Activated CD4-positive, CD25-positive, alpha-beta regulatory T cell treated with anti-CD3 and anti-CD28 coated beads, Interleukin-2, amount 50 U/mL, for 72 hours (primary cell): ENCODE data around the gene PDE8A.
"Not testable (repeated sequence)": the region's sequence is repeated elsewhere in the genome, so short reads cannot be mapped to it uniquely, and the experiment has no call there.

ENCODE experiments used
- DNase-seq: peaks from one replicate; pipeline ENCODE4 v3.0.0; 2021

Gene PDE8A

DNA sequence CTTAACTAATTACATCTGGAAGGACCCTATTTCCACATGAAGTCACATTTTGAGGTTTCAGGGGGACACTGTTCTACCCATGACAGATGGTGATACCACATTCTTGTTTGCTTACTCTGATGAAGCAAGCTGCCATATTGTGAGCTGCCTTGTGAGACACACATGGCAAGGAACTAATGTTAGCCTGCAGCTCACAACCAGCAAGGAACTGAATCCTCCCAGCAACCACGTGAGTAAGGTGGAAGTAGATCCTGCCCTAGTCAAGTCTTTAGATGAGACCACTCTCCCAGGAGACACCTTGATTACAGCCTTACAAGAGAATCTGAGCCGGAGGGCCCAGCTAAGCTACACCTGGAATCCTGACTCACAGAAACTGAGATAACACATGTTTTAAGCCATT, 160.1 kb downstream of the PDE8A start:
- no peak for DNase-seq

DNA sequence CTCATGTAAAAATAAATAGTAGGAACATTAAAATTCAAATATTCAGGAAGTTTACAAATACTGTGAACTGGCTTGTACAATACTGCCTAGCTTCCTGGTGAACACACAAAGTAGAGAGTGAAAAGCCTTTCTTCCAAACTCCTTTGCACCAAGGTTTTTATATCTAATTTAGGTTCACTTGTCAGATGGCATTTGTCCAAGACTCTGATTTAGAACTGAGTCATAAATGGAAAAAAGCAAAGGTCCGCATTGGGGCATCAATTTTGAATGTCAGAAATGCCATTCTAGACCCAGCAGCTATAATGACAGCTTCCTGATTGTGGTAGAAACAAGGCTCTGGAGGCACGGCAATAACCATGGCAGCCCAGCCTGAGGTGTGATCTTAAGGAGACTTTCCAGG, 160.7 kb downstream of the PDE8A start:
- DNase-seq = no peak

DNA sequence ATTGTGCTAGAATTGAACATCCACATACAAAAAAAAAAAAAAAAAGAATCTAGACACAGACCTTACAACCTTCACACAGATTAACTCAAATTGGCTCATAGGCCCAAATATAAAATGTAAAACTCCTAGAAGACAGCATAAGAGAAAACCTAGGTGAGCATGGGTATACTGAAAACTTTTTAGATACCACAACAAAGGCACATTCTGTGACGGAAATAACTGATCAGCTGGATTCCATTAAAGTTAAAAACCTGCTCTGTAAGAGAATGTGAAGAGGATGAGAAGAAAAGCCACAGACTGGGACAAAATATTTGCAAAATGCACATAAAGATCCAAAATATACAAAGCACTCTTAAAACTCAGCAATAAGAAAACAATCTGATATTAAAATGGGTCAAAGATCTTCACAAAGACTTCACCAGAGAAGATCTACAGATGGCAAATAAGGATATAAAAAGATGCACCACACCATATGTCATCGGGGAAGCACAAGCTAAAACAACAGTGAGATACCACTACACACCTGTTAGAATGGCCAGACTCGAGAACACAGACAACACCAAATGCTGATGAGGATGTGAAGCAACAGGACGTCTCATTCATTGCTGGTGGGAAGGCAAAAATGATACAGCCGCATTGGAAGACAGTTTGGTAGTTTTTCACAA, 167.9 kb downstream of the PDE8A start:
- no peak for DNase-seq

DNA sequence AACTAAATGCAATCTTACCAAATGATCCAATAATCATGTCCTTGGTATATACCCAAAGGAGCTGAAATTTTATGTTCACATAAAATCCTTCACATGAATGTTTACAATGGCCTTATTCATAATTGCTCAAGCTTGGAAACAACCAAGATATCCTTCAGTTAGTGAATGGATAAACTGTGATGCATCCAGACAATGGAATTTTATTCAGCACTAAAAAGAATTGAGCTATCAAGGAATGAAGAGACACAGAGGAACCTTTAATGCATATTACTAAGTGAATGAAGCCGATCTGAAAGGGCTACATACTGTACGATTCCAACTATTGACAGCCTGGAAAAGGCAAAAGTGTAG, 168.4 kb downstream of the PDE8A start:
- no peak for DNase-seq

DNA sequence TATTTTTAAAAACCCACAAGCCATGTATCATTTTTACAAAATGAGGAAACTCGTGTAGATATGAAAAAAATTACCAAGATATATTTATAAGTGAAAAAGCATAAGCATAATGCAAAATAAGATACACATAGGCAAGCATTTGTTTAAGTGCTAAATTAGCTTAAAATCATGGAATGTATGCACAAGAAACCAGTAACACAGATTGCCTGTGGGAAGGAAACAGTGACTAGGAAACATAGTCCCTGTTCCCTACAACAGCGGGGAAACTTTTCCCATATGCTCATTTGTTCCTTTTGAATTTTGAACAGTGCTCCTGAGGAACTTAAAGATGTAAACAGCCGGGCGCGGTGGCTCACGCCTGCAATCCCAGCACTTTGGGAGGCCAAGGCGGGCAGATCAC, 169.5 kb downstream of the PDE8A start:
- DNase-seq = no peak

DNA sequence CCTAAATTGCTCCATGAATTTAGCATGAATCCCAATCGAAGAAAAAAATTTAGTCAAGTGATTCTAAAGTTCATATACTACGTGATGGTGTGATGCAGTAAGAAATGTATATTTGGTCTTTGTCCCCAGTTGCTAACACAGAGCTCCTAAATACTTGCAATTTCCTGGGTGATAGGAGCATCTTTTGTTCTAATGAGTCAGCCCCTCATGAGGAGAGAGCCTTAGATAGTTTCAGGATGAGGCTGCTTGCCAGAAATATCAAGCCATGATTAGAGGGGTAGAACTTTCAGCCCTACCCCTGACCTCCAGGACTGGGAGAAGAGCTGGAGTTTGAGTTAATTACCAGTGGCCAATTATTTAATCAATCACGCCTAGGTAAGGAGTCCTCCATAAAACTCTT, 170.2 kb downstream of the PDE8A start:
- no peak for DNase-seq

DNA sequence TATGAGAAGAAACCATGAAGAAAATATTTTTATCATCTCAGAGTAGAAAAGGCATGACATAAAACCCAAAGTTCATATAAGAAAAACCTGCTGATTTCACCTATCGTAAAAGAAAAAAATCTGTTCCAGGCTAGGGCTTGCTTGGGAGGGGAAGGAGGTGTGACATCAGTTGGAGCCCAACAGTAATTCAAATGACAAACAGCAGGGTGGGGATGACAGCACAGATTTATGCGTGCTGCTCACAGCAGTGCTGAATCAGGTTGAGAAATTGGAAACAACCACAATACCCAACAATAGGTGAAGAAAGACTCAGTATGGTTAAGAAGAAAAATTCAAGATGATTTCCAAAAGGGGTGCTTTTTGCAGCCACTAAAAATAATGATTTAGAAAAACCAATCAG, 172.4 kb downstream of the PDE8A start:
- no peak for DNase-seq

DNA sequence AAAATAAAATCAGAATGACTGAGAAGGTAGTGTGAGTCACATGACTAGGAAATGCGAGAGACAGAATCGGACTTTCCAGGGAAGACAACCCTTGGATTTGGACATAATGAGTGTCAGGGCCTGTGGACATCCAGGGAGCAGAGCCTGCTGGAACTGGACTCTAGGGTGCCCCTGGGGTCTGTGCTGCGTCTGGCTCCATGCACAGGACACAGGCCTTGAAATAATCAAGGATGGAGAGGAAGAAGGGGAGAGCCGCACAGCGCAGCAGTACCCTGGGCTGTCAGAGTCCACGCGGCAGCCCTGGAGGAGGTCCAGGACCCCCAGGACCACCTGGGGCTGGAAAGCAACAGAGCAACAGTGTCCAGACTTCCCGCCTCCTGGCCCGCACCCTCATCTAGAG, 173.7 kb downstream of the PDE8A start:
- DNase-seq = no peak

DNA sequence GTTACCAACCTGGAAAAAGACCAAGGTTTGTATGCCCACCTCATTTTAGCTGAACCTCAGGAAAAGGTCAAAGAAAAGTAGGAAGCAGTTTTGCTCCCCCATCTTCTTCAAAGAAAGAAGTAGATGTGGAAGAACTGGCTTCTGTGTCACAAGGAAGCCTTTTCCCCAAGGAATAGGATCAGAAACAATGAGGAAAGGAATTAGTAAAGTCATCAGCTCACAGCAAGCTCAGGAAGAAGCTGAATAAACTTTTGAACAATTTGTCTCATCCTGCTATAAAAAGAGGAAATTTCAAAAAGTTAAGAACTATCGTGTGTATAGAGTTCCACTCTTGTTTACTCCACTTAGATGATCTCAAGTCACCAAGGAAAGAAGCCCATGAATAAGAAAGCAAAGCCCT, 174.2 kb downstream of the PDE8A start:
- no peak for DNase-seq

DNA sequence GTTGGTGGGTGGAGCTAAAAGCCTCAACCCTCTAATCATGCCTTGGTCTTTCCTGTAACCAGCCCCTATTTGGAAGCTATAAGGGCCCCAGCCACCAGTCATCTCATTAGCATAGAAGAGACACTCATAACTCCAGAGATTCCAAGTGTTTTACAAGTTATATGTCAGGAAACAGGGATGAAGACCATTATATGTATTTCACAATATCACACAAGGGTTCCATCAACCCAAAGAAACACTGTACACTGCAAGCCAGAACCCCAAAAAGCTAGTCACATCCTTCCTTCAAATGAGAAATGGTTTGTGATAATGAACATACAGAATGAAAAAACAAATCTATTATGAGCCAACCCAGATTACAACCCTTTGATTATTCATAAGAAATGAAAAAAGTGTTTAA, 175.7 kb downstream of the PDE8A start:
- no peak for DNase-seq

DNA sequence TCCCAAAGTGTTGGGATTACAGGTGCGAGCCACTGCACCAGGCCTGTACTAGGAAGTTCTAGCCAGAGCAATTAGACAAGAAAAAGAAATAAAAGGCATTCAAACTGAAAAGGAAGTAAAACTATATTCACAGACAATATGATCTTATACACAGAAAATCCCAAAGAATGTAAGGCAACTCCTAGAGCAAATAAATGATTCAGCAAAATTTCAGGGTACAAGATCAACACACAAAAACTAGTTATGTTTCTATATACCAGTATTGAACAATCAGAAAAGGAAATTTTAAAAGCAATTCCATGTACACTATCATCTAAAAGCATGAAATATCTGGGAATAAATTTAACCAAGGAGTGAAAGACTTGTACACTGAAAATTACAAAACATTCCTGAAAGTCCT, 180.6 kb downstream of the PDE8A start:
- no peak for DNase-seq

DNA sequence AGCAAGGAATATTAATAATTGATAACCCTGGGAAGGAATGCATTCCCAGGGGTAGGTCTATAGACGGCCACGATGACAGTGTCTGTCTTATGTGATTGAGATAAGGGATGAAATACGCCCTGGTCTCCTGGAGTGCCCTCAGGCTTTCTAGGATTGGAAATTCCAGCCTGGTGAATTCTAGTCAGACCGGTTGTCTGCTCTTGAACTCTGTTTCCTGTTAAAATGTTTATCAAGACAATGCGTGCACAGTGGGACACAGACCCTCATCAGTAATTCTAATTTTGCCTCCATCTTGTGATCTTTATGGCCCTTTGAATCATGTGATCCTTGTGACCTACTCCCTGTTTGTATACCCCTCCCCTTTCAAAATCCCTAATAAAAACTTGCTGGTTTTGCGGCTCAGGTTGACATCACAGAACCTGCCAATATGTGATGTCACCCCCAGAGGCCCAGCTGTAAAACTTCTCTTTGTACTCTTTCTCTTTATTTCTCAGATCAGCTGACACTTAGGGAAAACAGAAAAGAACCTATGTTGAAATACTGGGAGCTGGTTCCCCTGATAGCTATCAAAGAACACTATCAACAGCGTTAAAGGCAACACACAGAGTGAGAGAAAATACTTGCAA, 183.3 kb downstream of the PDE8A start:
- DNase-seq = no peak

DNA sequence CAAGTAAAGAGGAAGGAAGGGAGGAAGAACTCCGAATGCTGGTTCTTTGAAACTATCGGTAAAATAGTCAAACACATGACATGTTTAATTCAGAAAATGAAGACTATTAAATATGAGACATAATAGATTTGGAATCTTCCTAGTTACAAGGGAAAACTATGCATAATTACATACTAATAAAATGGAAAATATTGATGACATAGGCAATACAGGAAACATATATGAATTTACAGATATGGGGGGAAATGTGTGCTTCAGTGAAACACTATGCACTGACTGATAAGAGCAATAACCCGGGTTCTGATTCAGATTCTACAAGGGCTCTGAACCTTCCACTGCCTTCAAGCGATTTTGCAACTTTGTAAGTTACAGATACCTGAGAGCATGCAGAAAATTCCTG, 185.9 kb downstream of the PDE8A start:
- DNase-seq = no peak

DNA sequence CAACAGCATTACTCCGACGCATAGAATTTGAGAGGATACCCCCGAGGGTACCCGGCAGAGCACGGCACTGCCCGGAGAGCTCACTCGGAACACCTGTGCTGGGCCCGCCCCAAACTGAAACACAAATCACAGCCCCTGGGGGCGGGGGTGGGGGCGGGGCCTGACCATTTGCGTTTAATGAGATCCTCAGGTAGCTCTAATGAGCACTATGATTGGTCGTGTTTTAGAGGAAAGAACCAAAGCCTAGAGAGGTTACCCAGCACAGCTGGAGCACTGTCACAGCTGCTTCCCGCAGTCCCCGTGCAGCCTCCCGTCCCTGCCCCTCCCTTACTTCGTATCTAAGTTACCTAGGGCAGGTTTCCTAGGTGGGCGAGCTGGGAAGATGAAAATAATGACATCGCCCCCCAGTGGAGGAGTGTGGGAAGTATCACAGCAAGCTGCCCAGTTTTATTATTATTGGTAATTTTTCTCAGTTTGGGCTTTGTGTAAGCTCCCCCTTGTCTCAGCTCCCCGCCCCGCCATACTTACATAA, 187.1 kb downstream of the PDE8A start:
- no peak for DNase-seq

DNA sequence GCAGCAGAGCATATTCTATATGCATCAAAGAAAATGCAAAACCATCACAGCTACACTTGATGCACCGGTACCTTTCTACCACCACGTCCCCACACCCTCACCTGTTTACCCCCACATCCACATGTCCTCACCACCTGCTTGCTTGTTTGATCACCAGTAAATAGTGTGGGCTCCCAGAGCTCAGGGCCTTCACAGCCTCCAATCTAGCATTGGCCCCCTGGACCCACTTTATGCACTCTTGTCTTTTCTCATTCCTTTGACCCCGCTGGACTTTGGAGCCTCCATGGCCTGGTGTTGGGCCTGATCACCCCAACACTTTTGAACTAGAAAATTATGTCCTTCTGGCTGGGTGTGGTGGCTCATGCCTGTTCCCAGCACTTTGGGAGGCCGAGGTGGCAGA, 190.1 kb downstream of the PDE8A start:
- DNase-seq = no peak

DNA sequence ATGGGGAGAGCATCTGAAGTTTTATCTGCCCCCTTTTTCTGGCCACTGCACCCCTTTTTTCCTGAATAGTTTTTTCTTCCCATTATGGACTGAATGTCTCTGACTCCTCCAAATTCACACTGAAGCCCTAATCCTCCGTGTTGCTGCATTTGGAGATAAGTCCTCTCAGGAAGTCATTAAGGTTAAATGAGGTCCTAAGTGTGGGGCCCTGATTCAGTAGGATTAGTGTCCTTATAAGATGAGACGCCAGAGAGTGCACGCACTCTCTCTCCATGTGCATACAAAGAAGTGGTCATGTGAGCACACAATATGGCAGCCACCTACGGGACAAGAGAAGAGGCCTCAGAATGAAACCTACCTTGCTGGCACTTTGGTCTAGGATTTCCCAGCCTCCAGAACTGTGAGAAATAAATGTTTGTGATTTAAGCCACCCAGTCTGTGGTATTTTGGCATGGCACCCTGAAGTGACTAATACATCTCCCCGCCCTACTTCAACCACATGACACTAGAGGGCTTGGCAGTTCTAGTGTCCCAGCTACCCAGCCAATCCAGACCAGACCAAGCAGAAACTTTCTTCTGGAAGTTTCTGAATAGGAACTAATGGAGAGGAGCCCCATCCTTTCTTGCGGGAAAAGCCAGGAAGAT, 191.3 kb downstream of the PDE8A start:
- DNase-seq = no peak

DNA sequence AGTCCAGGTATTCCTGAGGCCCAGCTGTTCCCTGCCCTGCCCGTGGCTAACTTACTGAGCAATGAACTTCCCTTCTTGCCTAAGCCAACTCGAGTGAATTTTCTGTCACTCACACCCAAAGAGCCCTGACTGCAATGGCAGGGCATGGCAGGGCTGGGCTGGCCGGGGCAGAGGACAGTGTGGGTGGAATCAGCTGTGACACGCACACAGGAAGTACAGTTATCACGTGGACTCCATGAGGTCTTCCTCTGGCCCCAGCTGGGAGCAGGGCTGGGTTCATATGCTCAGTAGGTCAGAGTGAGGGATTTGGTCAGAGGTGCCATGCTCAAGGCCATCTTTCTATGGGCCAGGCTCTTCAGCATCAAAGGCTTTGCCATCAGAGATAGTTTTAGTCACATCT, 192.0 kb downstream of the PDE8A start:
- DNase-seq = not testable (repeated sequence)

DNA sequence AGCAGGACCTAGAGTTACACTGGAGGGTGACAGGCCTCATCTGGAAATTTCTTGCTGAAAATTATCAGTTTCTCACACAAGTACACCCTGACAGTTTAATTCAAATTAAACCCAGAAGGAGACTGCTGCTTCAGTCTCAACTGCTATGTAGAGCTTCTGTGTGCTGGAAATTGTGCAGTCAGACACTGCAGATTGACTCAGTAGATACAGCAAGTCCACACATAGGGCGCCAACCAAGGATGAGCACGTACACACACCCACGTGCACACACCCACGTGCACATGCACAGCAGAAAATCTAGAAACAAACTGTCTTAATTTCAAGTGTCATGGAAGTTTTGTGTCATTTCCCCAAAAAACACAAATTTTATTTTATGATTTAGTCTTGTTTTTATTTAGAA, 192.9 kb downstream of the PDE8A start:
- no peak for DNase-seq

DNA sequence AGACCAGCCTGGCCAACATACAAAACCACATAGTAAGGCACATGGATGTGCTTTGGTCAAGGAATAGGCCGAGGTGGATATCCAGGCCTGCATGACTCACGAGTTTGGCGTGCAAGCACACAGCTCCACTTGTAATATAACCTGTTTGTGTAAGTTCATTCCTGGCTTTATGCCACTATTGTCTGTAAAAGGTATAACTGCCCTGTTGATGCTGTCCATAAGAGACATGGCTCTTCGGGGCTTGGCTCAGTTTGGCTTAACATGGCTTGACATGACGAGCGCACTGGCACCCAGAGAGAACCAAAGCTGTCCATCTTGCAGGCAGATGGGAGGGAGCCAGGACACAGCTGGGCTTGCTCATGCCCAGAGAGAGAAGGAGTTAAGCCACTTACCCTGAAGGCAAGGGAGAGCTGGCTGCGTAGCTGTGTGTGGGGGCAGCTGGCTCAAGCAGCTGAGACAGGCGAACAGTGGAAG, 195.4 kb downstream of the PDE8A start:
- DNase-seq = not testable (repeated sequence)

DNA sequence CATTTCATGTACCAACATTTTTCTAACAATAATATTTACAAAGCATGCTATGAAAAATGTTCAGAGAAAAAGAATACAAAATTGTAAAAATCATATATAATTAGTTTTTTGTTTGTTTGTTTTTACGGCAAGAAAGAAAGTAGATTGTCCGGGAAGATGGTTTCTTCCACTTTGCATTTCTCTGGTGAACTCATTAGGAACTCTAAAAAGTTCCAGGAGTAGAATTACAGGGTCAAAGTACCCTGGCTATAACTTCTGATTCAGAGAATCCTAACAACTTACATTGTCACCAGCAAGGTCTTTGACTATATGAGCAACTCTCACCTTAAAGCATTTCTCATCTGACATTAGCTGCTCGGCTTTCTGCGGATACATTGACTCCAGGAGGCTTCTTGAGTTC, 196.7 kb downstream of the PDE8A start:
- DNase-seq = no peak

DNA sequence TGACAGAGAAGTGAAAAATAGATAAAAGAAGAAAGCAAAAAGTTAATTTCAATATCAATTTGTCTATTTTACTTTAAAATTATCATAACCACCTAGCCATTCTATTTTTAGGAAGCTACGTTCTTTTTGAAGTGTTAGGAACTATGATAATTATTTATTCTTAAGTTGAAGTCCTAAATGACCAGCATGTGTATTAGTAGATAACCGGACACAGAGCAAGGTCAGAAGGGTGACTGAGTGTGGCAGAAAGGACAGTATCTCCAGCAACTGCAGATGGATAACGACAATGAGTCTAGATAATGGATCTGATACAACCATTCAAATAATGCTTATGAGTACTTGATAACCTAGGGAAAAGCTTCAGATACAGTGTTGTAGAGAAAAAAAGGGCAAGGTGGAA, 198.0 kb downstream of the PDE8A start:
- no peak for DNase-seq

DNA sequence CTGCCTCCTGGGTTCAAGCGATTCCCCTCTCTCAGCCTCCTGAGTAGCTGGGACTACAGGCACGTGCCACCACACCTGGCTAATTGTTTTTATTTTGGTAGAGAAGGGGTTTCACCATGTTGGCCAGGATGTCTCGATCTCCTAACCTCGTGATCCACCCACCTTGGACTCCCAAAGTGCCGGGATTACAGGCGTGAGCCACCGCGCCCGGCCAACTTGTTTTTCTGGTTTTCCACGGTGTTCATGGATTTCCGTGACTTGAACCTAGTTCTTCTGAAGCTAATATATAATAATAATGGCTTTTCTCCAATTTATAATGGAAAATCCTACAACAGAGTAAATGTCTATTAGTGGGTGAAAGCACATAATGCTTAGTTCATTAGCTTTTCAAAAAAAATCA, 203.7 kb downstream of the PDE8A start:
- DNase-seq = not testable (repeated sequence)

DNA sequence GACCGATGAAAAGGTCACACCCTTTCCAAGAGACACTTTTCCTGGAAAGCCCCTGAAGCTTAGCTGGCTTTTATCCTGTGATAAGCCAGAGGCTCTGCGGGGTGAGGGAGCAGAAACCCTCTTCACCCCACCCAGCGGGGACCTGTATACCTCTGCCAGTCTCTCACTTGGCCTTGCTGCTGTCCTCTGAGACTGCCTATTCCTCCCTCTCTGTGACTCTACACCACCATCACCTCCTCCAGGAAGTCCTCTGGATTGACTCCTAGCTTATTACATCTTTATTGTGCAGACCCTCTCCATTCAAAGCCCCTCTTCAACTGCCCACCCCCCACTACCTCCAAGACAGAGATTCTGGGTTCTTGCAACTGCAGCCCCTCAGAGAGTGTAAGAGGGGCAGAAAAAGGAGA, 206.5 kb downstream of the PDE8A start:
- not testable (repeated sequence) for DNase-seq
